Stimulated activated CD4-positive, alpha-beta T cell treated with anti-CD3 and anti-CD28 coated beads, Interleukin-4, amount 100 ng/mL, for 48 hours (primary cell): ENCODE data around the gene FRMD4A.
"Not testable (repeated sequence)": the region's sequence is repeated elsewhere in the genome, so short reads cannot be mapped to it uniquely, and the experiment has no call there.

Experiments
- DNase-seq, 2 donors: peaks; one replicate each; pipeline ENCODE4 v3.0.0-alpha.2; 2020; ENCODE audit warnings: low read depth in 2 of 2

FRMD4A gene

GRCh38 chr10:14240253-14241189 is 90.2 kb downstream of the FRMD4A start:
- no peak for DNase-seq

- DNase-seq = not testable (repeated sequence)
These were observed 92.1 kb downstream of the FRMD4A start for GRCh38 chr10:14238659-14239058.

- no peak for DNase-seq
These were observed 94.4 kb downstream of the FRMD4A start for GRCh38 chr10:14236341-14236740.

- no peak for DNase-seq
These were observed 95.0 kb downstream of the FRMD4A start for GRCh38 chr10:14235566-14236195.

GRCh38 chr10:14233566-14233965 is 97.2 kb downstream of the FRMD4A start:
- no peak for DNase-seq

GRCh38 chr10:14228798-14229197 is 101.9 kb downstream of the FRMD4A start:
- DNase-seq = not testable (repeated sequence)

GRCh38 chr10:14225379-14225778 is 105.3 kb downstream of the FRMD4A start:
- no peak for DNase-seq

GRCh38 chr10:14220026-14220425 is 110.7 kb downstream of the FRMD4A start:
- DNase-seq = no peak

GRCh38 chr10:14219411-14219810 is 111.3 kb downstream of the FRMD4A start:
- no peak for DNase-seq

- no peak for DNase-seq
These were observed 115.1 kb downstream of the FRMD4A start for GRCh38 chr10:14215641-14216040.

- not testable (repeated sequence) for DNase-seq
These were observed 117.0 kb downstream of the FRMD4A start for GRCh38 chr10:14213703-14214102.

GRCh38 chr10:14211610-14212009 is 119.1 kb downstream of the FRMD4A start:
- no peak for DNase-seq

GRCh38 chr10:14208231-14208630 is 122.5 kb downstream of the FRMD4A start:
- DNase-seq = no peak

- no peak for DNase-seq
These were observed 125.5 kb downstream of the FRMD4A start for GRCh38 chr10:14205233-14205632.

- DNase-seq = peak in 1 of 2 donors; percentile 15
These were observed 129.8 kb downstream of the FRMD4A start for GRCh38 chr10:14200698-14201544.

- not testable (repeated sequence) for DNase-seq
These were observed 131.6 kb downstream of the FRMD4A start for GRCh38 chr10:14199098-14199497.

- no peak for DNase-seq
These were observed 132.6 kb downstream of the FRMD4A start for GRCh38 chr10:14198078-14198477.

- DNase-seq = no peak
These were observed 134.6 kb downstream of the FRMD4A start for GRCh38 chr10:14196113-14196512.

GRCh38 chr10:14195433-14195832 is 135.3 kb downstream of the FRMD4A start:
- DNase-seq = no peak

- no peak for DNase-seq
These were observed 138.0 kb downstream of the FRMD4A start for GRCh38 chr10:14192746-14193145.

- no peak for DNase-seq
These were observed 138.9 kb downstream of the FRMD4A start for GRCh38 chr10:14191871-14192270.

- no peak for DNase-seq
These were observed 139.3 kb downstream of the FRMD4A start for GRCh38 chr10:14191407-14191806.
